Fibroblast of mammary gland (primary cell): Measurements from ENCODE around the gene TSLP.
A peak's percentile ranks its signal among the peaks of the same experiment; 100 is the strongest.

Experiments
- DNase-seq: peaks from one replicate; pipeline ENCODE4 v3.0.0-alpha.2; 2010; ENCODE audit warnings: low read depth
- H3K4me3 ChIP-seq: 2 replicates; pipeline ENCODE4 v1.5.1; 2011; ENCODE audit warnings: low read depth, mild to moderate bottlenecking, low read length, moderate library complexity; ENCODE audit not compliant: control insufficient read depth
- CTCF ChIP-seq: conservative IDR thresholded peaks from 2 replicates; pipeline ENCODE4 v1.5.1; 2011; ENCODE audit warnings: low read depth, low read length, inconsistent platforms; ENCODE audit not compliant: control insufficient read depth, insufficient read depth

The TSLP gene

GRCh38 chr5:111061618-111062017 lies 9.9 kb upstream of the TSLP start:
- H3K4me3 ChIP-seq = no peak overlapping the region
- TF ChIP-seq CTCF = no peak
- no peak for DNase-seq

- TF ChIP-seq CTCF = peak; percentile 49
- no peak overlapping the region for H3K4me3 ChIP-seq
- DNase-seq = no peak
Measured at GRCh38 chr5:111063709-111064322, 7.7 kb upstream of the TSLP start.

- H3K4me3 ChIP-seq = no peak overlapping the region
- no peak for TF ChIP-seq CTCF
- no peak for DNase-seq
Measured at GRCh38 chr5:111066261-111066938, 5.1 kb upstream of the TSLP start.

- no peak for TF ChIP-seq CTCF
- peak; percentile 75 for DNase-seq
Measured at GRCh38 chr5:111068213-111068612, 3.3 kb upstream of the TSLP start.

GRCh38 chr5:111069839-111070238 lies 1.7 kb upstream of the TSLP start:
- DNase-seq = peak; percentile 90
- no peak for TF ChIP-seq CTCF
- no peak overlapping the region for H3K4me3 ChIP-seq

More at GRCh38 chr5:111068213-111068612, 3.3 kb upstream of the TSLP start:
- no peak overlapping the region for H3K4me3 ChIP-seq

GRCh38 chr5:111070272-111071134 lies 1.0 kb upstream of the TSLP start:
- DNase-seq = peak; percentile 30
- no peak for TF ChIP-seq CTCF
- peak overlapping the region; percentile 25 for H3K4me3 ChIP-seq
